MM.1S (cell line): ENCODE measurements around the gene PKMYT1.

ENCODE experiments used
- CTCF ChIP-seq: fragments of 300-600 bp; sonication (generic); IDR thresholded peaks from 2 replicates; pipeline ENCODE4 v1.5.1; 2016; ENCODE audit warnings: antibody characterized with exemption, low read length, mixed read lengths
- EZH2 ChIP-seq: fragments of 300-600 bp; sonication (generic); optimal IDR thresholded peaks from 2 replicates; pipeline ENCODE3; 2017; ENCODE audit warnings: low read depth, mild to moderate bottlenecking, antibody characterized with exemption, low read length, mixed read lengths
- EZH2phosphoT487 ChIP-seq: fragments of 300-600 bp; sonication (generic); IDR thresholded peaks from 2 replicates; pipeline ENCODE4 v1.6.1; 2018; ENCODE audit warnings: antibody characterized with exemption, low read length

- TF ChIP-seq CTCF (no peak), EZH2phosphoT487 (no peak), EZH2 (no peak)
Observed at GRCh38 chr16:2977440-2977839, 2.8 kb downstream of the PKMYT1 start.
